Activated T-cell treated with anti-CD3 and anti-CD28 coated beads for 24 hours (primary cell): ENCODE data around the gene MLYCD.
A peak's percentile ranks its signal among the peaks of the same experiment; 100 is the strongest.

Experiments used
- DNase-seq: peaks from one replicate; pipeline ENCODE4 v3.0.0-alpha.2; 2020; ENCODE audit warnings: low read depth

Gene MLYCD

DNA sequence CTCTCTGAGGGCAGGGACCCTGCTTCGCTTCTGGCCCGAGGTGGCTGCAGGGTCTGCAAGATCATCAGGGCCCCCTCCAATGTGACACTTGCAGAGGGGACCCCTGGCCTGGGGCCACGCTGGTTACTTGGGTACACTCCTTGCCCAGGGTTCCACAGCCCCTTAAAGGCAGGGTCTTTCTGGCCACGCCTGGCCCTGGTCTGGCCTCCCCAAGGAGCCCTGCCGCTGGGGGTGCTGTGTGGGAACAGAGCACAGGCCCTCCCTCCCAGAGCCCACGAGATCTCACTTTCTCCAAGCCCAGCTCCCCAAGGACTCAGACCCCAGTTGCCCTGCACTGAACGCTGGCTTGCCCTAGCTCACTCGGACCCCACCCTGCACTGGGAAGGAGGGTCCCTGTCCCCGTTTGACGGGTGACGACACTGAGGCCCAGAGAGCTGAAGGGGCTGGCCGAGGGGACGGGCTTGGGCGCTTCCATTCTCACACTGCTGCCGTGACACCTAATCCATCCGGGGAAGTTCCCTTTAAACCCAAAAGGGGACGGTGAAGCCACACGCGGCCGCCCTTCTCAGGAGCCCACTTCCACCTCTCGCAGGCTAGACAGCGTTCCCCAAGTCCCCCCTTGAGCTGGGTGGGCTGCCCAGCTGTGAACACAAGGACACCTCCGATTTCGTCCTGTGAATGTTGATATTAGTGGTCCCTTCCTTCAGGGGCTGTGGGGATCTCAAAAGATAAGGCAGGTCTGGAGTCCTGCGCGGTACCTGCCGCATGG, 27.2 kb downstream of the MLYCD start:
- no peak for DNase-seq

DNA sequence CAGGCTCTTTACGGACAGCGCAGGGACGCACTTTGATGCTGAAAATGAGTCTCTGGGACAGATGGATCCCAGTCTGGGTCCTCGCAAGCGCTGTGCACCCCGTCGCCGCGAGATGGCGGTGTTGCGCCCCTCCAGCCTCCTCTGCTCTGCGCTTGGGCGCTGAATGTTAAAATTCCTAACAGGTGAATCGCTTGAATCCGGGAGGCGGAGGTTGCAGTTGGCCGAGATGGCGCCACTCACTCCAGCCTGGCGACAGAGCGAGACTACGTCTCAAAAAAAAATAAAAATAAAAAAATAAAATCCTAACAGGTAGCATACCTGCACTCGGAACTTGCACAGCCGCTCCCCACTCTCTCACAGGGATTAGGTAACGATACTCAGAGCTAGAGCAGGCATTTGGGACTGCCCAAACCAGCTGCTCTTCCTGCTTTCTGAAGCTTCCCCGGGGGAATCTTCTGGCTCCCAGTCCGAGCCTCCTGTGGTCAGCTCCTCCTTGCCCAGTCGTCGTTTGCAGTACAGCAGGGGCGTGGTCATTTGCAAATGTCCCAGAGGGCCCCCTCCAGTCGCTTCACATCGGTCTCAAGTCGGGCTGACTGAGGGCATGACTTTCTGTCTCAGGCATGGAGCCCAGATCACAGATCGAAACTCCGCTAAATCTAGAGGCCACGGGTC, 27.9 kb downstream of the MLYCD start:
- peak; percentile 47 for DNase-seq

DNA sequence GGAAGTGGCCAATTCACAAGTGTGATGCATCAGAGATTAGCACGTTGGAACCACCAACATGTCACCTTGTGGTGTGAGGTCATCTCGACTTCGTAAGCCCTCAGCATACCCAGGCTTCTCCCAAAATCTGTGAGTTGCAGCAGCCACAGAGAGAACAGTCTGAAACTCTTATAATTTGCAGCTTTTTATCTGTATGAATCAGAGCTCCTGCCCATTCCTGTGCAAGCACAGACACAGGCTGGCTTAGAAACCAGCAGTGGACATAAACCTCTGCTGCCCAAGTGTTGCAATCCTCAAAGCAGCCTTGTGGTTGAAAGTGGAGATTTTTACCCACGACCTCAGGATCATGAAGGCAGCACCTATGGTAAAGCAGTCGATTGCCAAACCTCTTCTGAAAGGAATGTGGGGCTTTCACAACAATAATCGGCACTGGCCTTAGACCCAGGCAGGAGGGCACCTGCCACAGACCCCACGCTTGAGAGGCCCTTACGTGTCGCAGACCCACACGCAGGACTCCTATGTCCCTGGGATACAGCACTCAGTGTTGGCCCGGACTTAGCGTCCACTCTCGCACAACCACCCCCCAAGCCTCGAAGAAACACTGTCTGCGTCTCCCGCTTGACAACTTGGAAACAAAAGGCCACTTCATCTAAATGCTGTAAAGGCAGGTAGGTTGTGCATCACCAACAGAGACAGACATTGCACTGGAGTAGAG, 29.6 kb downstream of the MLYCD start:
- no peak for DNase-seq

- DNase-seq: no peak
Observed at GRCh38 chr16:83929811-83930555, 31.1 kb downstream of the MLYCD start.

GRCh38 chr16:83930730-83931500, 32.0 kb downstream of the MLYCD start:
- no peak for DNase-seq

- DNase-seq: no peak
Observed at GRCh38 chr16:83931556-83931955, 32.6 kb downstream of the MLYCD start.

GRCh38 chr16:83932304-83932703, 33.4 kb downstream of the MLYCD start:
- DNase-seq: no peak

GRCh38 chr16:83932955-83933673, 34.2 kb downstream of the MLYCD start:
- no peak for DNase-seq

DNA sequence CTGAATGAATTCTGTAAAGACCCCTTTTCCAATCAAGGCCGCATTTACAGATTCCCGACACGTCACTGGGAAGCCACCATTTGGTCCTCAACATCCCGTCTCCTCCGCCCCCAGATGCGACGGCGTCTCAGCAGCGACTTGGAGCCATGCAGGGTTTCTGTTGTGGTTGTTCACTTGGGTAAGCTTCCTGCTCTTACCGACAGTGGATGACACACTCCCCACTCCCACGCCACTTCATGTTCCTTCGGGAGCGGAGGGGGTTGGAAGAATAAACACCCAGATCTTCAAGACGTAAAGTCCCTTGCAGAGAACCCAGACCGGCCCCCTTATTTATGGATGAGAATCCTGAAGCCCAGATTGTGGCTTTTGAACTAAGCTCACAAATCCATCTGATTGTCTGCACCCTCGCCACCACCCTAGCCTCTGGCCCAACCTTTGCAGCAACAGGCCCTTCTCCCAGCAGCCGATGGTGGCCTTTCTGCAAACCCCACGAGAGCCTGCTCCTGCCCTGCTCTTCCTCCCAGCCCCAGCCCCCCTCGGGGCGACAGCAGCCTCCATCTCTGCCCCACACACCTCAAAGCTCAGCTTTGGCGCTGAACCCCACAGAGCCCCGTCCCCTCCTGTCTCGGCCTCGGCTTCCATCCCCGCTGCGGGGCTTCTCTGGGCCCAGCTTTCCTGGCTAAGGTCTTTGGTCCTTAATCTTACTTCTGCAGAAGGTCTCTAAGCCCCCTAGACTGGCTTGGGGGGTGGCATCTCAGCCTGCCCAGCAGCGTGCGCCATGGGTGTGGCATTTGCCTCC, 35.2 kb downstream of the MLYCD start:
- DNase-seq: no peak

GRCh38 chr16:83934684-83934977, 35.7 kb downstream of the MLYCD start:
- DNase-seq: no peak

GRCh38 chr16:83935005-83935857, 36.3 kb downstream of the MLYCD start:
- no peak for DNase-seq

- no peak for DNase-seq
Observed at GRCh38 chr16:83935858-83936255, 36.9 kb downstream of the MLYCD start.

GRCh38 chr16:83936581-83937165, 37.8 kb downstream of the MLYCD start:
- no peak for DNase-seq

DNA sequence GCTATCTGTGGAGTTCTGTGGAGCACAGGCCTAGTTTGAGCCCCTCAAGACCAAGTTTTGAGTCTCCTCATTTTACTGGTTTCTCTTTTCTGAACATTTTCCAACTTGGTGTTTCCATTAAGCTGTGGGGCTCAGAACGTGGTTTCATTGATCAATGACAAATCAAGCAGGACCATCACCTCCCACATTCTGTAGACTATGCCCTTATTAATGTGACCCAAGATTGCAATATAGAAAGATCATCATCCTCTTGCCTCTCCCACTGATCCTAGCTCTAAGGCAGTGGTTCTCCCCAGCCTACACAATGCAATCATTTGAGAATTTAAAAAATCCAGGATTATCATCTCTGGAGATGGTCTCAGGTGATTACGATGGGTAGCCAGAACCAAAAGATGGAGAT, 38.4 kb downstream of the MLYCD start:
- DNase-seq: no peak

DNA sequence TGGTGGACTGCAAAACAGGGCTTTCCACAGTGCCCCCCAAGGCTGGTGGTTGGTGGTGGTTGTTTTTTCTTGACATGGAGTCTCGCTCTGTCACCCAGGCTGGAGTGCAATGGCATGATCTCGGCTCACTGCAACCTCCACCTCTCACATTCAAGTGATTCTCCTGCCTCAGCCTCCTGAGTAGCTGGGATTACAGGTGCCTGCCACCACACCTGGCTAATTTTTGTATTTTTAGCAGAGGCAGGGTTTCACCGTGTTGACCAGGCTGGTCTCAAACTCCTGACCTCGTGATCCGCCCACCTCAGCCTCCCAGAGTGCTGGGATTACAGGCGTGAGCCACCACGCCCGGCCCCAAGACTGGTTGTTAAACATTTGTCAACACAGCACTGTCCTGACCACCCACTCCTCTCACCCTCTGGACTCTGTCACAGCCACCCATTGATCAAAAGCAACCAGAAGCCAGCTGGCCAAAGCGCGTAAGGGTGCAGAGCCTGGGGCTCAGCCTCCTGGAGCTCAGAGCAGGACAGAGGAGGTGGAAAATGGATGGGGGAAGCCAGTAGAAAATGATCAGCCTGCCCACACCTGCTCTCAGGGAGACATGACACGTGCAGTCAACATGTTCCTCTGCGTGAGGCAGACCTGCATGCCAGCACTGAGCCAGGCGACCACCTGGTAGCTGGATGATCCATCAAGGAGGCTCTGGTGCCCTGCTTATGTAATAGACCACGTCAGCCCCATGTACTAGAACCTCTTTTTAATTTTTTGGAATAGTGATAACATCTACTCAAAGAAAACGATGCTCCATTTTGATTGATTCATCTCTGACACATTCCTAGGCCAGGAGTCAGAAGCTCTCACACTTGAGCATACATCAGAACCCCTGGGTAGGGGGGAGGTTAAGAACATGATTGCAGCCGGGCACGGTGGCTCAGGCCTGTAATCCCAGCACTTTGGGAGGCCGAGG, 39.3 kb downstream of the MLYCD start:
- no peak for DNase-seq

DNA sequence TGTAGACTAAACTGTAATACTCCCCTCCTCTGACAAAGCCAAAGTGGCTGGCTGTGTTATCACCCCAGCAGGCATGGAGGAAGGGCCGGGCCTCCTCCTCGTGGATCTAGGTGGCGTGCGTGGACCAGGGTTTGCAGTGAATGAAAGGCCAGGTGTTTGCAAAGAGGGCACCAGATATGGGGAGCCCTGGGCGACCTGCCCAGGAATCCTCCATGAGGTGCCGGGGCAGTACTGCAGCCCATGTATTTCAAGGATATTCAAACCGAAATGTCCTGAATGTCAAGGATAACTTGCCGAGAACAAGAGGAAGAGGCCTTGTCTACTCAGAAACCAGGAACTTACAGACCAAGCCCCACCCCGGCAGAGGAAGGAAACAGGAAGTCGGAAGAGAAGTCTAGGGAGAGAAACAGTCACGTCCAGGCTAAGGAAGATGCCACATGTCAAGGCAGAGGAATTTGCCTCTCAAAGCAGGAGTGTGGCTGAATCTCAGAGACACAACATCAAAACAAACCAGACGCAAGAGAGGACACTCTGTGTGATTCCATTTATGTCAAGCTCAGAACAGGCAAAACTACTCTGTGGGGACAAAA, 40.4 kb downstream of the MLYCD start:
- DNase-seq: no peak

DNA sequence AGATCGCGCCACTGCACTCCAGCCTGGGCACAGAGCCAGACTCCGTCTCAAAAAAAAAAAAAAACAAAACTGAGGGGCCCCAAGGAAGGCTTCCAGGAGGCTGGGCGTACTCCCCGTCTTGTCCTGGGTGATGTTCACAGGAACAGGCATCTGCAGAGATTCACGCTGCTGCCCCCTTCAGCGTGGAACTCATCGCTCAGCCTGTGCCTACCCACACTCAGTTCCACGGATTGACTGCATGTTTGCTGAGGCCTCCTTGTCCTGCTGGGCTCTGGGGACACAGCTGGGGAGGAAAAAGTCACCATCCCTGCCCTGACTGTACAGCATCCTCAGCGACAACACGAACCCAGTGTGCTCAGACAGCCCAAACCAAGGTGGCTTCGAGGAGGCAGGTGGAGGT, 41.2 kb downstream of the MLYCD start:
- DNase-seq: no peak
